CD8-positive, alpha-beta memory T cell (primary cell): ENCODE results near the gene AK9. TPM values are rescaled to one million over a fixed set of nuclear protein-coding genes. Genes with fewer than 3 reads are reported as not detected.
A peak's percentile ranks its signal among the peaks of the same experiment; 100 is the strongest.

Experiments
- CTCF ChIA-PET: fragments of 350-600 bp; sonication (Branson Sonifier 250); formaldehyde crosslinking; loops from one replicate; lab custom pipeline; 2021; ENCODE audit warnings: antibody characterized with exemption; lab: Charles Lee
- POLR2A ChIA-PET: fragments of 350-600 bp; sonication (Branson Sonifier 250); formaldehyde crosslinking; loops from one replicate; lab custom pipeline; 2021; ENCODE audit warnings: antibody characterized with exemption; lab: Charles Lee
- DNase-seq, 5 donors: peaks; one replicate each; pipeline versions ENCODE4 v3.0.0 to v3.0.0-alpha.2; 2020 to 2022; ENCODE audit warnings: mixed read lengths in 1 of 5
- H3K27ac ChIP-seq: one replicate; pipeline ENCODE4 v1.7.0; 2013; ENCODE audit warnings: low read depth, mild to moderate bottlenecking, low read length, moderate library complexity
- H3K27me3 ChIP-seq: 2 replicates; pipeline ENCODE4 v1.7.0; 2013; ENCODE audit warnings: low read length, mild to moderate bottlenecking; ENCODE audit not compliant: insufficient read depth, poor library complexity, severe bottlenecking
- H3K36me3 ChIP-seq: 2 replicates; pipeline ENCODE4 v1.7.0; 2013; ENCODE audit warnings: mild to moderate bottlenecking, low read length, moderate library complexity; ENCODE audit not compliant: insufficient read depth
- H3K4me1 ChIP-seq: 2 replicates; pipeline ENCODE4 v1.7.0; 2013; ENCODE audit warnings: mild to moderate bottlenecking, low read length, moderate library complexity; ENCODE audit not compliant: insufficient read depth
- H3K4me3 ChIP-seq: 2 replicates; pipeline ENCODE4 v1.7.0; 2013; ENCODE audit warnings: mild to moderate bottlenecking, low read length
- H3K9me3 ChIP-seq: 2 replicates; pipeline ENCODE4 v1.7.0; 2013; ENCODE audit warnings: mild to moderate bottlenecking, low read length
- H3K27ac Mint-ChIP-seq, 8 donors: one replicate each; pipeline ENCODE4 v1.8.0; 2020 to 2021; ENCODE audit warnings: mixed read lengths in 8 of 8, mild to moderate bottlenecking in 6 of 8, inconsistent platforms in 3 of 8, moderate library complexity in 3 of 8
- H3K27me3 Mint-ChIP-seq, 2 donors: one replicate each; pipeline ENCODE4 v1.8.0; 2020 to 2021; ENCODE audit warnings: mixed read lengths in 2 of 2, mild to moderate bottlenecking in 1 of 2, moderate library complexity in 1 of 2
- H3K36me3 Mint-ChIP-seq, 3 donors: one replicate each; pipeline ENCODE4 v1.8.0; 2020 to 2021; ENCODE audit warnings: mixed read lengths in 3 of 3, inconsistent platforms in 1 of 3, mild to moderate bottlenecking in 1 of 3
- H3K4me1 Mint-ChIP-seq, 3 donors: one replicate each; pipeline ENCODE4 v1.8.0; 2020 to 2021; ENCODE audit warnings: mixed read lengths in 3 of 3, inconsistent platforms in 1 of 3, mild to moderate bottlenecking in 1 of 3
- H3K4me3 Mint-ChIP-seq, 7 donors: one replicate each; pipeline ENCODE4 v1.8.0; 2020 to 2021; ENCODE audit warnings: mixed read lengths in 7 of 7, mild to moderate bottlenecking in 6 of 7, moderate library complexity in 4 of 7, inconsistent platforms in 2 of 7
- H3K9me3 Mint-ChIP-seq, 5 donors: one replicate each; pipeline ENCODE4 v1.8.0; 2020 to 2022; ENCODE audit warnings: mixed read lengths in 5 of 5, mild to moderate bottlenecking in 3 of 5, moderate library complexity in 2 of 5, inconsistent platforms in 1 of 5
- polyA plus RNA-seq: library from polyadenylated mRNA; unstranded; fragments of 300-500 nt; fragmentation: Illumina TruSeq; gene quantifications from one replicate; pipeline ENCODE4 v1.2.3, GENCODE V29; 2021
- total RNA-seq, 2 experiments: library from RNA; stranded (reverse); gene quantifications; one replicate each; pipeline ENCODE4 v1.2.3, GENCODE V29; 2021

The AK9 gene
- total and polyA plus RNA-seq, 3 experiments from 2014 or later = 5.1 to 6.8 (median 5.6) TPM

- Mint-ChIP-seq H3K27me3 (no peaks in the 10 kb centered on the region), H3K9me3 (peaks cover 0 to 3% (median 0%) of the 10 kb centered on the region in 5 donors), H3K36me3 (peaks cover 18 to 24% (median 19%) of the 10 kb centered on the region in 3 donors), H3K4me1 (no peaks in the 10 kb centered on the region), H3K27ac (no peak overlapping the region), H3K4me3 (no peak overlapping the region)
- Histone ChIP-seq H3K27me3 (no peaks in the 10 kb centered on the region), H3K36me3 (no peaks in the 10 kb centered on the region), H3K4me3 (no peak overlapping the region), H3K27ac (no peak overlapping the region), H3K9me3 (no peaks in the 10 kb centered on the region), H3K4me1 (no peaks in the 10 kb centered on the region)
- ChIA-PET CTCF (no interaction called here), POLR2A (no interaction called here)
- no peak for DNase-seq
Measured at GRCh38 chr6:109653264-109653663, 37.7 kb downstream of the AK9 start.

DNA sequence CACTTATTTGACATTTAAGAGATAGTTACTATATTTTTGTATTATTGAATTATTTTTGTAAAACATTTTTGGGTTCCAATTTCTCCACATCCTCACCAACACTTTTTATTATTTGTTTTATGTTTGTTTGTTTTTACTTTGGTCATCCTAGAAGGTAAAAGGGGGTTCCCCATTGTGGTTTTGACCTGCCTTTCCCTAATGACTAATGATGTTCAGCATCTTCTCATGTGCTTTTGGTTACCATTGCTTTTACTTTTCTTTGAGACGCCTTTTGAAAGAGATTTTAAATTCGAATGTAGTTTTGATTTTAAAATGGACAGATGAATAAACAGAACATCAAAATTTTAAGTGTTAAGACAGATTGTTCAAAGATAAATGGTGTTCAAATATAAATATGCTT, 46.9 kb downstream of the AK9 start:
- Mint-ChIP-seq H3K4me3 (no peak overlapping the region), H3K4me1 (no peaks in the 10 kb centered on the region)
- CTCF ChIA-PET = no interaction called here

GRCh38 chr6:109632405-109632804, 58.6 kb downstream of the AK9 start:
- H3K27ac ChIP-seq = no peak overlapping the region
- no peaks in the 10 kb centered on the region for H3K36me3 ChIP-seq
- no peak for DNase-seq
- no peaks in the 10 kb centered on the region for H3K9me3 ChIP-seq
- Mint-ChIP-seq H3K27me3 (no peaks in the 10 kb centered on the region), H3K27ac (peak overlapping the region in 1 of 8 donors; percentile 29), H3K4me3 (no peak overlapping the region), H3K36me3 (peaks cover 19 to 36% (median 24%) of the 10 kb centered on the region in 3 donors), H3K9me3 (peaks cover 0 to 3% (median 0%) of the 10 kb centered on the region in 5 donors), H3K4me1 (no peaks in the 10 kb centered on the region)
- ChIA-PET POLR2A (no interaction called here), CTCF (no interaction called here)
- no peak overlapping the region for H3K4me3 ChIP-seq
- peaks cover 7% of the 10 kb centered on the region for H3K4me1 ChIP-seq
- no peaks in the 10 kb centered on the region for H3K27me3 ChIP-seq

More for the DNA sequence above, 46.9 kb downstream of the AK9 start:
- peaks cover 0 to 10% (median 5%) of the 10 kb centered on the region in 5 donors for H3K9me3 Mint-ChIP-seq
- H3K27ac Mint-ChIP-seq = no peak overlapping the region
- no peak overlapping the region for H3K27ac ChIP-seq
- no peak for DNase-seq
- no peak overlapping the region for H3K4me3 ChIP-seq
- no peaks in the 10 kb centered on the region for H3K36me3 ChIP-seq
- H3K4me1 ChIP-seq = no peaks in the 10 kb centered on the region
- peaks cover 31 to 78% (median 62%) of the 10 kb centered on the region in 3 donors for H3K36me3 Mint-ChIP-seq
- no peaks in the 10 kb centered on the region for H3K9me3 ChIP-seq
- no peaks in the 10 kb centered on the region for H3K27me3 ChIP-seq
- POLR2A ChIA-PET = no interaction called here
- H3K27me3 Mint-ChIP-seq = no peaks in the 10 kb centered on the region

GRCh38 chr6:109631403-109631802, 59.6 kb downstream of the AK9 start:
- no peak overlapping the region for H3K4me3 ChIP-seq
- H3K9me3 ChIP-seq = no peaks in the 10 kb centered on the region
- ChIA-PET POLR2A (no interaction called here), CTCF (no interaction called here)
- peaks cover 7% of the 10 kb centered on the region for H3K4me1 ChIP-seq
- Mint-ChIP-seq H3K4me1 (no peaks in the 10 kb centered on the region), H3K36me3 (peaks cover 19 to 40% (median 24%) of the 10 kb centered on the region in 3 donors), H3K4me3 (no peak overlapping the region), H3K9me3 (peaks cover 0 to 3% (median 0%) of the 10 kb centered on the region in 5 donors), H3K27ac (no peak overlapping the region), H3K27me3 (no peaks in the 10 kb centered on the region)
- H3K27ac ChIP-seq = no peak overlapping the region
- H3K27me3 ChIP-seq = no peaks in the 10 kb centered on the region
- no peak for DNase-seq
- no peaks in the 10 kb centered on the region for H3K36me3 ChIP-seq

DNA sequence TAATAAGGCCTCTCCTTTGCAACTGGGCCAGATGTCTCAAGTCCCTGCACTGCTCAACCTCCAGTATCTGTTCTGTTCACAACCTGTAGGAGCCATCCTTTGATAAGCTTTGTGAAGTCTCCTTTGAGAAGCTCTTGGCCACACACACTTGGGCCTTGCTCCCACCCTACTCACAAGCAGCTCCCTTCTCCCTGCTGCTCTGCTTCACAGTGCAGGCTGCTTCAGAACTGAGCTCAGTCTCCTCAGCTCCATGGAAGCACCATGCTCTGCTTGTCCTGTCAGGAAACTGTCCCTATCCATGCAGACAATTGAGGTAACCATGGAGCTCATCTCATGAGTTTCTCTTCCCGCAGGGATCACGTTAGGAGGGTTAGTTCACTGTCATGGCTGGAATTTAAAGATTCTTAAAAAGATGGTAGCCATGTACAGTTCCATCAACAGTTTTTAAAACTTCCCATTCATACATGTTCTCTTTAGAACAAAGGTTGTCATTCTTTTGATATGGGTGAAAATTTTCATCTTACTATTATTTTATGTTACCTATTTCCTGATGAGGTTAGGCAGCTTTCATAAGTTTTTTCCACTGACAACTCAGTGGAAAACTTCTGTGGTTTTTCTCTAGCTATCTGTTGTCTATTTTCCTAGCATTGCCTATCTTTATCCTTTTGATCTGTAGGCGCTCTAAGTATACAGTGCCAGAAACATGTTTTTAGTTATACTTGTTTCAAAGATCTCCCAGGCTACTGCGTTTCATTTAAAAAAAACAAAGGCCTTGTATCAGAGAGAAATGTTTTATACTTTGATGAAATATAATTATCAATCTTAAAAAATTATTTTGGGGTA, 62.6 kb downstream of the AK9 start:
- Mint-ChIP-seq H3K36me3 (peaks cover 15 to 46% (median 26%) of the 10 kb centered on the region in 3 donors), H3K9me3 (peaks cover 3 to 14% (median 12%) of the 10 kb centered on the region in 5 donors), H3K27ac (peak overlapping the region in 1 of 8 donors; percentile 11), H3K27me3 (no peaks in the 10 kb centered on the region), H3K4me1 (peaks cover 0 to 1% (median 0%) of the 10 kb centered on the region in 3 donors), H3K4me3 (no peak overlapping the region)
- H3K36me3 ChIP-seq = no peaks in the 10 kb centered on the region
- H3K4me3 ChIP-seq = no peak overlapping the region
- peaks cover 7% of the 10 kb centered on the region for H3K4me1 ChIP-seq
- POLR2A ChIA-PET = no interaction called here
- no peaks in the 10 kb centered on the region for H3K9me3 ChIP-seq
- no peaks in the 10 kb centered on the region for H3K27me3 ChIP-seq
- H3K27ac ChIP-seq = no peak overlapping the region
- DNase-seq = no peak
- CTCF ChIA-PET = no interaction called here

DNA sequence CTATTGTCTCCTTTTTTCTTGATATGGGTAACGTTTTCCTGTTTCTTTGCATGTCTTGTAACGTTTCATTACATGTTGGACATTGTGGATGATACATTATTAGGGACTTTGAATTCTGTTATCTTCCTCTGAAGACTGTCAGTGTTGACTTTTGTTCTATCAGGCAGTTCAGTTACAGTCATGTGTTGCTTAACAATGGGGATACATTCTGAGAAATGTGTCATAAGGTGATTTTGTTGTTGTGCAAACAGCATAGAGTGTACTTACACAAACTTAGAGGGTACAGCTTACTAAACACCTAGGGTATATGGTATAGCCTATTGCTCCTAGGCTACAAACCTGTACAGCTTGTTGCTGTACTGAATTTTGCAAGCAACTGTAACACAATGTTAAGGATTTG, 64.7 kb downstream of the AK9 start:
- POLR2A ChIA-PET = no interaction called here
- Mint-ChIP-seq H3K9me3 (peaks cover 3 to 14% (median 12%) of the 10 kb centered on the region in 5 donors), H3K27ac (no peak overlapping the region), H3K4me1 (peaks cover 0 to 1% (median 0%) of the 10 kb centered on the region in 3 donors), H3K36me3 (peaks cover 2 to 32% (median 10%) of the 10 kb centered on the region in 3 donors), H3K4me3 (no peak overlapping the region), H3K27me3 (no peaks in the 10 kb centered on the region)
- Histone ChIP-seq H3K36me3 (no peaks in the 10 kb centered on the region), H3K27ac (no peak overlapping the region), H3K4me1 (peaks cover 7% of the 10 kb centered on the region), H3K4me3 (no peak overlapping the region), H3K9me3 (no peaks in the 10 kb centered on the region), H3K27me3 (no peaks in the 10 kb centered on the region)
- CTCF ChIA-PET = interaction anchor here (1.4 kb wide), 1 partner anchor 413 kb away, joined by 3 read pairs; no protein-coding TSS in a partner anchor
- DNase-seq = no peak

DNA sequence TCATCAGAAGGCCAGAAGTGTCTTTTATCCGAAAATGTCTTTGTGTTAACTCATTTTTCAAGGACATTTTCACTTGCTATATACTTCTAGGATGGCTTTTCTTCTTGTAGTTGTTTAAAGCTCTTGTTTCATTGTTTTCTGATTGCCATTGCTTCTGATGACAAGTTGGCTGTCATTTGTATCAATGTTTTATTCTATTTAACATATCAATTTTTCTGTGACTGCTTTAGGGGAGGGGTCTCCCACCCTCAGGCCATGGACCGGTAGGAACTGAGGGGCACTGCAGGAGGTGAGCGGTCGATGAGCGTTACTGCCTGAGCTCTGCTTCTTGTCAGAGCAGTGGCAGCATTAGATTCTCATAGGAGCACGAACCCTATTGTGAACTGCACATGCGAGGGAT, 65.8 kb downstream of the AK9 start:
- Histone ChIP-seq H3K4me3 (no peak overlapping the region), H3K9me3 (no peaks in the 10 kb centered on the region), H3K4me1 (peaks cover 7% of the 10 kb centered on the region), H3K36me3 (no peaks in the 10 kb centered on the region), H3K27me3 (no peaks in the 10 kb centered on the region), H3K27ac (no peak overlapping the region)
- H3K4me1 Mint-ChIP-seq = peaks cover 0 to 1% (median 0%) of the 10 kb centered on the region in 3 donors
- no peak for DNase-seq
- POLR2A ChIA-PET = no interaction called here
- H3K36me3 Mint-ChIP-seq = peaks cover 0 to 22% (median 2%) of the 10 kb centered on the region in 3 donors
- H3K4me3 Mint-ChIP-seq = no peak overlapping the region
- H3K27ac Mint-ChIP-seq = peak overlapping the region in 1 of 8 donors; percentile 58
- H3K27me3 Mint-ChIP-seq = no peaks in the 10 kb centered on the region
- H3K9me3 Mint-ChIP-seq = peaks cover 3 to 14% (median 12%) of the 10 kb centered on the region in 5 donors
- CTCF ChIA-PET = no interaction called here

DNA sequence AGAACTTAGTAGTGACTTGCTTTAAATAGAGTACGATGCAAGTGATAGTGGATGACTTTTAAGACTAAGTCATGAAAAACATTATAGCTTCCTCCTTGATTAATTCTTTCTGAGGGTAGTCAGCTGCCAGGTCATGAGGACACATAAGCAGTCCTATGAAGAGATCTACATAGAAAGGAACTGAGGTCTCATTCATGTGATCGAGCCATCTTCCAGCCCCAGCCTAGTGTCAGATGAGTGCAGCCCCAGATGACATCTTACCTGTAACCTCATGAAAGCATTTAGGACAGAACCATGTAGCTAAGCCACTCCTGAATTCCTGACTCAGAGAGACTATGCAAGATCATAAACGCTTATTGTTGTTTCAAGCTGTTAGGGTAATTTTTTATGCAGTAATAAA, 67.7 kb downstream of the AK9 start:
- H3K4me3 Mint-ChIP-seq = no peak overlapping the region
- H3K27ac Mint-ChIP-seq = peak overlapping the region in 1 of 8 donors; percentile 6
- Histone ChIP-seq H3K9me3 (no peaks in the 10 kb centered on the region), H3K36me3 (no peaks in the 10 kb centered on the region), H3K27me3 (no peaks in the 10 kb centered on the region), H3K4me1 (peaks cover 2% of the 10 kb centered on the region), H3K27ac (no peak overlapping the region), H3K4me3 (no peak overlapping the region)
- no peak for DNase-seq
- ChIA-PET POLR2A (no interaction called here), CTCF (no interaction called here)
- no peaks in the 10 kb centered on the region for H3K27me3 Mint-ChIP-seq
- H3K9me3 Mint-ChIP-seq = peaks cover 3 to 14% (median 12%) of the 10 kb centered on the region in 5 donors
- H3K36me3 Mint-ChIP-seq = peaks cover 2 to 26% (median 2%) of the 10 kb centered on the region in 3 donors
- peaks cover 0 to 1% (median 0%) of the 10 kb centered on the region in 3 donors for H3K4me1 Mint-ChIP-seq
